ENCODE data around the gene RABAC1. TPM values are rescaled to one million over a fixed set of nuclear protein-coding genes. Genes with fewer than 3 reads are reported as not detected.

Gene RABAC1
- total and polyA plus RNA-seq, 2 of the 13 experiments (the other 11 are each of a cell fraction or from before 2014, with no cell fraction given): 37.4 to 74.0 TPM

- TF ChIP-seq, protein P1, sequence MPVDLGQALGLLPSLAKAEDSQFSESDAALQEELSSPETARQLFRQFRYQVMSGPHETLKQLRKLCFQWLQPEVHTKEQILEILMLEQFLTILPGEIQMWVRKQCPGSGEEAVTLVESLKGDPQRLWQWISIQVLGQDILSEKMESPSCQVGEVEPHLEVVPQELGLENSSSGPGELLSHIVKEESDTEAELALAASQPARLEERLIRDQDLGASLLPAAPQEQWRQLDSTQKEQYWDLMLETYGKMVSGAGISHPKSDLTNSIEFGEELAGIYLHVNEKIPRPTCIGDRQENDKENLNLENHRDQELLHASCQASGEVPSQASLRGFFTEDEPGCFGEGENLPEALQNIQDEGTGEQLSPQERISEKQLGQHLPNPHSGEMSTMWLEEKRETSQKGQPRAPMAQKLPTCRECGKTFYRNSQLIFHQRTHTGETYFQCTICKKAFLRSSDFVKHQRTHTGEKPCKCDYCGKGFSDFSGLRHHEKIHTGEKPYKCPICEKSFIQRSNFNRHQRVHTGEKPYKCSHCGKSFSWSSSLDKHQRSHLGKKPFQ (CRISPR knock-in tag; IDR thresholded peaks at IDR 0.05; ENCODE audit: insufficient replicate concordance): no peak
- TF ChIP-seq, protein P2, sequence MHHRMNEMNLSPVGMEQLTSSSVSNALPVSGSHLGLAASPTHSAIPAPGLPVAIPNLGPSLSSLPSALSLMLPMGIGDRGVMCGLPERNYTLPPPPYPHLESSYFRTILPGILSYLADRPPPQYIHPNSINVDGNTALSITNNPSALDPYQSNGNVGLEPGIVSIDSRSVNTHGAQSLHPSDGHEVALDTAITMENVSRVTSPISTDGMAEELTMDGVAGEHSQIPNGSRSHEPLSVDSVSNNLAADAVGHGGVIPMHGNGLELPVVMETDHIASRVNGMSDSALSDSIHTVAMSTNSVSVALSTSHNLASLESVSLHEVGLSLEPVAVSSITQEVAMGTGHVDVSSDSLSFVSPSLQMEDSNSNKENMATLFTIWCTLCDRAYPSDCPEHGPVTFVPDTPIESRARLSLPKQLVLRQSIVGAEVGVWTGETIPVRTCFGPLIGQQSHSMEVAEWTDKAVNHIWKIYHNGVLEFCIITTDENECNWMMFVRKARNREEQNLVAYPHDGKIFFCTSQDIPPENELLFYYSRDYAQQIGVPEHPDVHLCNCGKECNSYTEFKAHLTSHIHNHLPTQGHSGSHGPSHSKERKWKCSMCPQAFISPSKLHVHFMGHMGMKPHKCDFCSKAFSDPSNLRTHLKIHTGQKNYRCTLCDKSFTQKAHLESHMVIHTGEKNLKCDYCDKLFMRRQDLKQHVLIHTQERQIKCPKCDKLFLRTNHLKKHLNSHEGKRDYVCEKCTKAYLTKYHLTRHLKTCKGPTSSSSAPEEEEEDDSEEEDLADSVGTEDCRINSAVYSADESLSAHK (CRISPR knock-in tag; IDR thresholded peaks at IDR 0.05; ENCODE audit: borderline replicate concordance): no peak
- TF ChIP-seq, protein P3, sequence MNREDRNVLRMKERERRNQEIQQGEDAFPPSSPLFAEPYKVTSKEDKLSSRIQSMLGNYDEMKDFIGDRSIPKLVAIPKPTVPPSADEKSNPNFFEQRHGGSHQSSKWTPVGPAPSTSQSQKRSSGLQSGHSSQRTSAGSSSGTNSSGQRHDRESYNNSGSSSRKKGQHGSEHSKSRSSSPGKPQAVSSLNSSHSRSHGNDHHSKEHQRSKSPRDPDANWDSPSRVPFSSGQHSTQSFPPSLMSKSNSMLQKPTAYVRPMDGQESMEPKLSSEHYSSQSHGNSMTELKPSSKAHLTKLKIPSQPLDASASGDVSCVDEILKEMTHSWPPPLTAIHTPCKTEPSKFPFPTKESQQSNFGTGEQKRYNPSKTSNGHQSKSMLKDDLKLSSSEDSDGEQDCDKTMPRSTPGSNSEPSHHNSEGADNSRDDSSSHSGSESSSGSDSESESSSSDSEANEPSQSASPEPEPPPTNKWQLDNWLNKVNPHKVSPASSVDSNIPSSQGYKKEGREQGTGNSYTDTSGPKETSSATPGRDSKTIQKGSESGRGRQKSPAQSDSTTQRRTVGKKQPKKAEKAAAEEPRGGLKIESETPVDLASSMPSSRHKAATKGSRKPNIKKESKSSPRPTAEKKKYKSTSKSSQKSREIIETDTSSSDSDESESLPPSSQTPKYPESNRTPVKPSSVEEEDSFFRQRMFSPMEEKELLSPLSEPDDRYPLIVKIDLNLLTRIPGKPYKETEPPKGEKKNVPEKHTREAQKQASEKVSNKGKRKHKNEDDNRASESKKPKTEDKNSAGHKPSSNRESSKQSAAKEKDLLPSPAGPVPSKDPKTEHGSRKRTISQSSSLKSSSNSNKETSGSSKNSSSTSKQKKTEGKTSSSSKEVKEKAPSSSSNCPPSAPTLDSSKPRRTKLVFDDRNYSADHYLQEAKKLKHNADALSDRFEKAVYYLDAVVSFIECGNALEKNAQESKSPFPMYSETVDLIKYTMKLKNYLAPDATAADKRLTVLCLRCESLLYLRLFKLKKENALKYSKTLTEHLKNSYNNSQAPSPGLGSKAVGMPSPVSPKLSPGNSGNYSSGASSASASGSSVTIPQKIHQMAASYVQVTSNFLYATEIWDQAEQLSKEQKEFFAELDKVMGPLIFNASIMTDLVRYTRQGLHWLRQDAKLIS (CRISPR knock-in tag; IDR thresholded peaks at IDR 0.05): no peak
- TF ChIP-seq SMAD1 (CRISPR knock-in tag; IDR thresholded peaks at IDR 0.05; ENCODE audit: borderline replicate concordance, low read depth) (no peak), SOX13 (IDR thresholded peaks at IDR 0.05) (no peak), SOX13 (CRISPR knock-in tag; conservative IDR thresholded peaks at IDR 0.05 in 1 of 2, IDR thresholded peaks at IDR 0.05 in 1 of 2) (no peak), HMGXB4 (CRISPR knock-in tag; IDR thresholded peaks at IDR 0.05; ENCODE audit: borderline replicate concordance in 1 of 2, low read depth in 1 of 2) (no peak), PPARG (CRISPR knock-in tag; conservative IDR thresholded peaks at IDR 0.05) (no peak), ISL2 (CRISPR knock-in tag; IDR thresholded peaks at IDR 0.05) (no peak), ZNF713 (CRISPR knock-in tag; IDR thresholded peaks at IDR 0.05) (no peak), CERS6 (CRISPR knock-in tag; IDR thresholded peaks at IDR 0.05) (no peak), KDM1A (CRISPR knock-in tag; IDR thresholded peaks at IDR 0.05) (no peak)
These were observed 7.4 kb downstream of the RABAC1 start (continued) for GRCh38 chr19:41951686-41952172.

All from HepG2 (cell line).